Activated gamma-delta T cell treated with anti-CD3 and anti-CD28 coated beads, Interleukin-2, amount 50 U/mL, for 16 hours (primary cell): ENCODE data around the gene SDK2.
"Not testable (repeated sequence)": the region's sequence is repeated elsewhere in the genome, so short reads cannot be mapped to it uniquely, and the experiment has no call there.

Source experiments
- DNase-seq: peaks from one replicate; pipeline ENCODE4 v3.0.0-alpha.2; 2020; ENCODE audit warnings: low read depth

The SDK2 gene

DNA sequence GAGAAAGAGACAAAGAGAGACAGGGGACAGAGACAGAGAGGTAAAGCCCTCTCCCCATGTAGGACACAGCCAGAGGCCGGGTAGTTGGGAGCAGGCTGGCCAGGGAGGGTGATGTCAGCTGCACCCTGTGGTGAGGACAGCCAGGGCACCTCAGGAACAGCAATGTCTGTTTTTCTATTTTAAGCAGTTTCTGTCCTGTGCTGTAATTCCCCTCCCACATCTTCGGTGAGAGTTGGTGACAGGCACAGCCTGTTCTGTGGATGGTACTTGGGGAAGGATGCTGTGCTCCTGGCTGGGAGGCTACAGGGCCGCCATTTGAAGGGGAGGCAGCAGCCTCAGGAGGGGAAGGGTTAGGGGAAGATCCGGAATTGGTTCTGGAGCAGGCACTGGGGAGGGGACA is 163.5 kb downstream of the SDK2 start:
- no peak for DNase-seq

DNA sequence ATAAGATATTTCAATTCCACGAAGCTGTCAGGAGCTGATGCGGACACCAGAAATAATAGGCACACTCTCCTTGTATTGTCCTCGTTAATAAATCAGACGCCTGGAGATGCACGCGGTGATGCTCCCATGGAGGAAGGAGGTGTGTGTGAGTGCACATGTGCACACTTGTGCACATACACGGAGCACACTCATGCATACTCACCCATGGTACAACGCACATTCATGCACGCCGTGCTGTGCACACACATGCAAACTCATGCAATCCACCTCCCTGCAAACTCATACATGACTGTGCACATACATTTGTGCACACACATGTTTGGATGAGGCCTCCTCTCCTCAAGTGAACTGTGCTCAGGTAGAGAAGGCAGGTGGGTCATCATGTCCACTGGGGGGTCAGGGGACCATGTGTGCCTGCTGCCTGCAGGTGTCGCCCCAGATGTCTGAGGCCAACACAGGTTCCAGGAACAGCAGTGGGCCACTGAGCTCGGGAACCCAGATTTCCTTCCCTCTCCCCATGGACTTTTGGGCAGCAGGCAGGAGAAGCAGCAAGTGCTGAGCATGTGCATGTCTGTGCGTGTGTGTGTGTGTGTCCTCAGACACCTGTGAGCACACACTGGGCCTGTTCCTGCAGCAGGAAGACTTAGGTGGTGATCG is 165.3 kb downstream of the SDK2 start:
- no peak for DNase-seq

DNA sequence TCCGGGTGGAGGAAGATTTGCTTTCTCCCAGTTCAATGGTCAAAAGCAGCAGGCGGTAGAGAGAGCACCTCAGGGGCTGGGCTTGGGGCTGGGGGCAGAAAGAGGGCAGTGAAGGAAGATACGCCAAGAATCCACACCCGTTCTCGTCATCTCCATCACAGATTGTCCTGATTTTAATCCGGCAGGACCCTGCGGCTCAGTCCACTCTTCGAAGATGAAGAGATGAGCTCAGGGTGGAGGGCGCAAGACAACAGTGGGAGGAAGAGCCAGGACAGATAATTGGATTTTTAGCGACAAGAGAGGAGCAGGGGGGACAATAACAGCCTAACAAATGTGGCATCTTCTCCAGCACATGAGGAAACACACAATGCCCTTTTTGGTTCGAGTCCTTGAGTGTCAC is 165.9 kb downstream of the SDK2 start:
- DNase-seq: no peak

DNA sequence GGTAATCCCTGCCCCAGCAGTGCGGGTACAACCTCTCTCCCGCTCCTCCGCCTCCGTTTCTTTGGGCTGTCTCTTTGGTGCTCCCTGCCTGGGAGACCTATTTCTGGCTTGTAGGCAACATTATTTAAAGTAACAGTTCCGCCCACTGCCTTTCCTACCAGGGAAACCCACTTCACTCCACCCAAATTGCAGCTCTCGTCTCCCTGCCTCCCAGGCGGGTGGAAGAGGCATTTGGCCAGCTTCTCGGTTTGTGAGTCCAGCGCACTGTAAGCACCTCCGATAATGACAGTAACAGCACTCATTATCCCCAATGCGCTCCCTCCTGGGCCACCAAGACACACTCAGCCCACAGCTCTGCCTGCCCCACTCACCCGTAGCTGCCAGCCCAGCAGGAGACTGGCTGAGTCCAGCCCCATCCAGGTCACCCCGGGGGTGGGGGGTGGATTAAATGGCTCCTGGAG is 167.3 kb downstream of the SDK2 start:
- DNase-seq: no peak

DNA sequence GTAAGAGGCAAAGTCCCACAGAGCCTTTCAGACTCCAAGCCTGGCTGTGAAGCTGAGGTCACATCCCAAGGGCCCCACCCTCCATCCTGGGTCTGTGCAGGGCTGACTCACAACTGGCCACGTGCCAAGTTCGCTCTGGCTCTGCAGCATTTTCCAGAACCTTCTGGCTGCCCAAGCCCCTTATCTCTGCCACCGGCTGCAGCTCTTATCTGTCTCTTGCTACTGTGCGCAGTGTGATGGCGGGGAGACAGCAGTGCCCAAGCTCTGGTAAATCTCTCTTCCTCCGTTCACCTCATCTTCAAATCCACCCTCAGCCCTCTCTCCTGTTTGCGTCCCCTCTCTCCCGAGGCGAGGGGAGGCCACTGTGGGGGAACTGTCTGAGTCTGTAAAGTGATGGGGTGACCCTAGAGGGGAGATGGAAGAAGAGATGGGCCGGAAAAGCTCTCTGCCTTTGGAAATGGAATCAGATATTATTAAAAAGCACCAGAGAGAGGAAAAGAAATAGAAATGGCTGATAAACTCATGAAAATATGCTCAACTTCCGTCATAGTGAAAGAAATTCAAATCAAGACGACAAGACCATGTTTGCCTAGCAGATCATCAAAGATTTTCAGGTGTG is 169.8 kb downstream of the SDK2 start:
- no peak for DNase-seq

- not testable (repeated sequence) for DNase-seq
These were observed 171.5 kb downstream of the SDK2 start for GRCh38 chr17:73472715-73473114.

DNA sequence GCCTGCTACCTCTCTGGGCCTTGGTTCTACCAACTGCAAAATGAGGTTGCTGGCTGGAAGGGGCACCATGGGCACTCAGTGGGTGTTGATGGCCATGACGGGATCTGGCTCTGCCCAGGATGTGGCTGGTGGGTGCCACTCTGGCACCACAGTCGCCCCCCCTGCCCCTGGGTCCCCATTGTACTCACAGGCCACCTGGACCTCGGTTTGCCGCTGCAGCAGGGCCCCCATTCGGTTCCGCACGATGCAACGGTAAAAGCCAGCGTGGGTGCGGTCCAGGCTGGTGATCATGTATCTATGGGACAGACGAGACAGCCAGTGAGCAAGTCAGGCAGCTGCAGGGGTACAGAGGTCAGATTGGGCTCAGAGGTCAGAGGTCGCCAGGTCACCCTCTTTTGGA is 172.3 kb downstream of the SDK2 start:
- no peak for DNase-seq

DNA sequence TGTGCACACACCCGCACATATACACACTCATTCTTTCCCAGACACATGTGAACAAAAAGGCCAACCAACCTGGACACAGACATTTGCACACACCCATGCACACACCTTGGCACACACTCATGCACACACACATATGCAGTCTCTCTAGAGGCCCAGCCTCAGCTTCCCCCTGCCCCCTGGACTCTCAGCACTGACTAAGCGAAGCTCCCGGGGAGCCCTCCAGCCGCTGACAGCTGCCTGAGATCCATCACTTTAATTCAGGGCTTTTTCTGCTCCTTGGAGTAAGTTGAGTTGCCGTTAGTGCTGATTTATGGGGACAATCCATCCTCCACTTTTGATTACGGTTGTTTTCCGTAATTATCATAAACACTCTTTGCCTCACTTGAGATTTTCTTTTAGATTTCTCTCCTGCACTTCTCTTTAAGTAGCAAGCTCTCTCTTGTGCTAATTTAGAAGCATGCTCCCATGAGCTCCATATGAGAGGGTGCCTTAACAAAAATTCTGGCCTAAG is 173.9 kb downstream of the SDK2 start:
- no peak for DNase-seq

GRCh38 chr17:73469311-73469710 is 174.9 kb downstream of the SDK2 start:
- no peak for DNase-seq

DNA sequence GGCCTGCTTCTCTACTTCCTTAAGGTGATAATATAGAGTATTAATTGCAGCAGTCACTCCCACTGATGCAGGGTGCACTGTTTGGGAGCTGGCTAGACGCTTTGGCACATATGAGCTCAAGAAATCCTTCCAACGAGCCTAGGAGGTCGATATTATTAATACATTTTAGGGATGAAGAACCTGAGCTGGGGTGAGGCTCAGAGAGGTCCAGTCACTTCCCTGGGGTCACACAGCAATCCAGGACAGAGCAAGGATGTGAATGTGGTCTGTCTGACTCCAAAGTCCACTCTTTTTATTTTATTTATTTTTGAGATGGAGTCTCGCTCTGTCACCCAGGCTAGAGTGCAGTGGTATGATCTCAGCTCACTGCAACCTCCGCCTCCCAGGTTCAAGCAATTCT is 176.0 kb downstream of the SDK2 start:
- DNase-seq: no peak

DNA sequence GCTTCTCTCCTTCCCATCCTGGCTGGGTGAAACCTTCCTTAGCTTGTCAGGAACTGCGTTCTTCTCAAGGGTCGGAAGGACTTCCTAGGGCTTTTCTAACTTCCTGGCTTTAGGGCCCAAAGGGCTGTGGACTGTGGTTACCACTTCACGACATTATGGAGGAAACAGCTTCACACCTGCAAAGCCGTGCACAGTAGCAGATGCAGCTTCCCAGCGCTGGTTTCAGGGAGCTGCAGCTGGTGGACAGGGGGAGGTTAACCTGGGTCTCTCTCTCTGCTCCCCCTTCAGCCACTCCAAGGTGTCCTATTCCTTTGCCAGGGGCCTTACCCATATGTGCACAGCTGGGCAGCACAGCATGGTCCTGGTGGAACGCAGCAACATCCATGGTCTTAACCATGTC is 176.6 kb downstream of the SDK2 start:
- DNase-seq: no peak

DNA sequence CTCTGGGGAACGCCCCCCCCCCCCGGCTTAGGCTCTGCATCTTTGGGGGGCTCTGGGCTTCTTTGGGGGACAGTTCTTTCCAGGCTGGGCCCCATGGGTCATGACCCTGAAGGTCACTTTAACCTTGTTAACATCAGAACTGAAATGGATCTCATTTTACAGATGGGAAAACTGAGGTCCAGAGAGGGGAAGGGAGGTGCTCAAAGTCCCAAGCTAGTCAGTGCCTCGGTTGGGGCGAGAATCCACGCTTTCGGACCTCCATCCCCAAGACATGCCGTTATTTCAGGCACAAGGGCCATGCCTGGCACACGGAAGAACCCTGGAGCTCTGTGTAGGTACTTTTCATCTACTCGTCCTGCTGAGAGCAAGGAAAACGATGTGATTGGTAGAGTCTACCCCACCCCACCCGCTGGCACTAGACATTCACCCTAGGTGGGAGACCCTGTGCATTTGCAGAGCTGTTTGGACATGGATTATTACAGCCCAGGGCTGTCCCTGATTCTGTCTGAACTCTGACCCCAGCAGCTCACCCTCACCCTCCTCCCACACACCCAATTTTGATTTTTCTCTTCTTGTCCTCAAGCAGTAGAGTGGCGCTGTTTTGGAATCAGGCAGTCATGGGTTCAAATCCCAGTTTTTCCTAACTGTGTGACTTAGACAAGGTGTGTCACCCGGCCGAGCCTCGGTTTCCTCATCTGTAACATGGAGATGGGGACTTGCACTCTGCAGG is 177.4 kb downstream of the SDK2 start:
- DNase-seq: no peak

- DNase-seq: no peak
These were observed 178.4 kb downstream of the SDK2 start for GRCh38 chr17:73465953-73466230.

- DNase-seq: no peak
These were observed 178.9 kb downstream of the SDK2 start for GRCh38 chr17:73465130-73465952.

- no peak for DNase-seq
These were observed 179.8 kb downstream of the SDK2 start for GRCh38 chr17:73464447-73464846.

DNA sequence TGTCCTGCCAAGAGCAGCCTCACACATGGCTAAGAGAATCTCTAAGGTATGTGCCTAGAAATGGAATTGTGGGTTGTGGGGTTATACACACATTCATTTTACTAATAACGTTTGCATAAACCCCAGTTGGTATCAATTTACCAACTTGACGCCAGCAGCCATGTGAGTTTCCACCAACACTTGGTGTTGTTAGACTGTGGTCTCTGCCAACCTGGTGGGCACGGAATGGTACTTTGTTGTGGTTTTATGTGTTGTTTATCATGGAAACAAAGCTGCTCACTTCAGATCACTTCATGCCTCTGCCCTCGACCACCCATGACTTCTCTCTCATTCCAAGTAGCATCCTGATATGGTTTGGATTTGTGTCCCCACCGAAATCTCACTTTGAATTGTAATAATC is 180.4 kb downstream of the SDK2 start:
- DNase-seq: no peak

GRCh38 chr17:73462823-73463222 is 181.4 kb downstream of the SDK2 start:
- no peak for DNase-seq

- DNase-seq: no peak
These were observed 184.3 kb downstream of the SDK2 start for GRCh38 chr17:73459980-73460379.

- DNase-seq: no peak
These were observed 188.5 kb downstream of the SDK2 start for GRCh38 chr17:73455767-73456166.

DNA sequence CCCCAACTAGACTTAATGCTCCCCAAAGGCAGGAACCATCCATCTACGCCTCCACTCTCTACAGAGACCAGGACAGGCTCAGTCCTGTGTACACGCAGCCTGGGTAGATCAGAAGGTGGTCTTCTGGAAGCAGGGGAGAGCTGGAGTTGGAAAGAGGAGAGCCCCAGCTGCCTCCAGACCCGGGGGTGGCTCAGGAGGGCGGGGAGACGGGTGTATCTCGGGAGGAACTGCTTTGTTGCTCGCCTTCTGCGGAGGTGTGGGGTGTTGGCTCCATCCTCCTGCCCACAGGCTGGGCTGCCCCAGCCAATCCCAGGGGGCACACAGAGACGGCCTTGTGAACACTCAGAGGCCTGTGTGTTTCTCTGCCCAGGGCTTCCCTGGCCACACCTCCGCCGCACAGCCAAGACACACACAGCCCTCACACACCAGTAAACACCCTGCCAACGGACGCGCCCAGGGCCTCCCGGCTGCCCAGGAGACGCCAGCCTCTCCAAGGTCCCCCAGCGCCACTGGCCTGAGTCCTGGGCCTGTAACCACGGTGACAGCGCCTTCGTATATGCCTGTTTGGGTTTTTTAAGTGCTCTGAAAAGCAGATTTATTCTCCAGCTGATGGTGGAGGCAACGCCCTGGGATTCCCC is 189.1 kb downstream of the SDK2 start:
- no peak for DNase-seq

DNA sequence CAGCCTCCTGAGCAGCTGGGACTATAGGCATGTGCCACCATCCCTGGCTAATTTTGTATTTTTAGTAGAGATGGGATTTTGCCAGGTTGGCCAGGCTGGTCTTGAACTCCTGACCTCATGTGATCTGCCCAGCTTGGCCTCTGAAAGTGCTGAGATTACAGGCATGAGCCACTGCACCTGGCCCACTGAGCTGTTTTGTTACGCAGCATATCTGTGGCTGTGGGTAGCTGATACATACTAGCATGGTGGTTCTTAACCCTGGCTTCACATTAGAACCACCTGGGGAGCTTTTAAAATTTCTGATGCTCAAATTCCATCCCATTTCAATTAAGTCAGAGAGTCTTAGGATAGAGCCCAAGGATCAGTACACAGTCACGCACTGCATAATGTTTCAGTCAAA is 190.8 kb downstream of the SDK2 start:
- not testable (repeated sequence) for DNase-seq

- no peak for DNase-seq
These were observed 191.2 kb downstream of the SDK2 start for GRCh38 chr17:73453090-73453489.
